Activated naive CD8-positive, alpha-beta T cell treated with anti-CD3 and anti-CD28 coated beads, Interleukin-2, amount 10 ng/mL, durations not matched to agents 7 days and 5 days (primary cell): ENCODE data around the gene C8G. TPM values are rescaled to one million over a fixed set of nuclear protein-coding genes. Genes with fewer than 3 reads are reported as not detected.

Experiments
- ATAC-seq: fragments of 150-1000 bp; cut with Tn5 transposase; one replicate; pipeline ENCODE4 v1.10.0; 2021; ENCODE audit warnings: low read depth, moderate library complexity
- POLR2A ChIA-PET: fragments of 350-600 bp; sonication (Branson Sonifier 250); formaldehyde crosslinking; loops from one replicate; lab custom pipeline; 2021; ENCODE audit warnings: antibody characterized with exemption; lab: Charles Lee
- DNase-seq: peaks from one replicate; pipeline ENCODE4 v3.0.0; 2021
- H3K27ac Mint-ChIP-seq: one replicate; pipeline ENCODE4 v1.8.0; 2022; ENCODE audit warnings: mild to moderate bottlenecking, mixed read lengths
- H3K27me3 Mint-ChIP-seq: one replicate; pipeline ENCODE4 v1.8.0; 2022; ENCODE audit warnings: mild to moderate bottlenecking, moderate library complexity, mixed read lengths
- H3K36me3 Mint-ChIP-seq: one replicate; pipeline ENCODE4 v1.8.0; 2021; ENCODE audit warnings: mild to moderate bottlenecking, mixed read lengths
- H3K4me1 Mint-ChIP-seq: one replicate; pipeline ENCODE4 v1.8.0; 2021; ENCODE audit warnings: mixed read lengths
- H3K4me3 Mint-ChIP-seq: one replicate; pipeline ENCODE4 v1.8.0; 2022; ENCODE audit warnings: mild to moderate bottlenecking, moderate library complexity, mixed read lengths
- H3K9me3 Mint-ChIP-seq: one replicate; pipeline ENCODE4 v1.8.0; 2021; ENCODE audit warnings: mixed read lengths
- total RNA-seq, 2 experiments: library from RNA; stranded (reverse); gene quantifications; one replicate each; pipeline ENCODE4 v1.2.3, GENCODE V29; 2021

Gene C8G
- total RNA-seq, 2 experiments from 2014 or later, result 1.5 to 3.6 TPM

DNA sequence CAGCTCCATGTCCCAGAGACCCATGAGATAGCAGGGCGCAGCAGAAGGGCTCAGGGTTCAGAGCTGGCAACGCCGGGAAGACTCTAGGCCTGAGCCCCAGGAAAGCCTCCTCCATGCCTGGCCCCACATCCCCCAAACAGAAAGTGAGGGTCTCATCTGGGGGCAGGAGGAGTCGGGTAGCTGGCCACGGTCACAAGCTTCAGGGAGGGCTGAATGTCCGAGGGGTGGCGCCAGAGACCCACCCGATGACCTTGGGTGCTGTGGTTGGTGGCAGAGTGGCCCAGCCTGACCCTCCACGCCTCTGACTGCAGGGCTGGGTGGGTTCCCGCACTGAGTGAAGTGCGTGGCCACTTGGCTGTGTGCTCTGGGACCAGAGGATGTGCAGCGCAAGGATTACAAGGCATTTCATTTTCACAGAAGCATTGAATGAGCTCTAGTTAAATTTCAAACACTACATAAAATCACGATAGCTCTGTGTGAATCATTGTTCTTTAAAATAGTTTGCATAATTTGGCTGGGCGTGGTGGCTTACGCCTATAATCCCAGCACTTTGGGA, 3.0 kb downstream of the C8G start:
- peak overlapping the region; percentile 51 for H3K27ac Mint-ChIP-seq
- H3K4me3 Mint-ChIP-seq, result peak overlapping the region; percentile 8
- DNase-seq, result no peak
- H3K4me1 Mint-ChIP-seq, result peaks cover 4% of the 10 kb centered on the region
- ATAC-seq, result no peak
- POLR2A ChIA-PET, result interaction anchor here (0.6 to 1.5 kb wide), 12 partner anchors 27 to 181 kb away, joined by 3 to 15 read pairs (median 4); partner anchors contain the start of genes CLIC3, FUT7, MAN1B1 and TRAF2
- no peaks in the 10 kb centered on the region for H3K9me3 Mint-ChIP-seq
- no peaks in the 10 kb centered on the region for H3K36me3 Mint-ChIP-seq
- no peaks in the 10 kb centered on the region for H3K27me3 Mint-ChIP-seq

DNA sequence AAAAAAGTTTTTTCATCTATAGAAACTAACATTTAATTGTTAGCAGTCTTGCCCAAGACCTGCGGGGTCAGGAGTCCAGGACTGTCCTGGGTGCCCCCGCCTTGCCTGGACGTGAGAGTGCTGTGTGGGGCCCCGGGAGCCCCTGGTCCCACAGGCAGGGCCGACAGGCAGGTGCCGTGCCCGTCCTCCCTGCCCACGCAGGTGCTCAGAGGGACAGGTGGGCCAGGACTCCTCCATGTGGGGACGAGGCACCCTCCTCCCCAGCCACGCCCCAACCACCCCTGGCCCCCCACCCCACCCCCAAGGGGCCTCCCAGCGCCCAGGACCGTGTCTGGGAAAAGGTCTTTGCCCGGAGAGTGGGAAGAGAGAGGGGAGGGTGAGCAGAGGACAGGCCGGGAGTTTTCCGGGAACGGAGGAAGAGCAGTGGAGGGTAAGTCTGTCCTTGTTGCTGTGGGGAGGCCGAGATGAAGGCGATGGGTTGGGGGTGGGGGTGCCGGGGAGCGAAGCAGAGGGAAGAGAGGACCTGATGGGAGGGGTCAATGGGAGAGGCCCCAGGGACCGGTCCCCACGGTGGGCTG, 4.3 kb downstream of the C8G start:
- Mint-ChIP-seq H3K4me3 (peak overlapping the region; percentile 89), H3K9me3 (no peaks in the 10 kb centered on the region), H3K27me3 (no peaks in the 10 kb centered on the region), H3K4me1 (peaks cover 4% of the 10 kb centered on the region), H3K36me3 (no peaks in the 10 kb centered on the region), H3K27ac (peak overlapping the region; percentile 81)
- POLR2A ChIA-PET, result interaction anchor here (0.6 to 2.4 kb wide), 5 partner anchors 11 to 78 kb away, joined by 3 to 10 read pairs (median 5); partner anchors contain the start of gene PAXX
- ATAC-seq (no peak), DNase-seq (no peak)

GRCh38 chr9:136949817-136950655, 5.0 kb downstream of the C8G start:
- ATAC-seq (peak; percentile 96), DNase-seq (peak; percentile 96)
- no peaks in the 10 kb centered on the region for H3K9me3 Mint-ChIP-seq
- H3K4me1 Mint-ChIP-seq, result peaks cover 1% of the 10 kb centered on the region
- peak overlapping the region; percentile 89 for H3K4me3 Mint-ChIP-seq
- no peaks in the 10 kb centered on the region for H3K36me3 Mint-ChIP-seq
- peak overlapping the region; percentile 90 for H3K27ac Mint-ChIP-seq
- H3K27me3 Mint-ChIP-seq, result no peaks in the 10 kb centered on the region
- POLR2A ChIA-PET, result interaction anchor here (0.6 to 2.4 kb wide), 5 partner anchors 10 to 77 kb away, joined by 3 to 10 read pairs (median 5); partner anchors contain the start of gene PAXX

DNA sequence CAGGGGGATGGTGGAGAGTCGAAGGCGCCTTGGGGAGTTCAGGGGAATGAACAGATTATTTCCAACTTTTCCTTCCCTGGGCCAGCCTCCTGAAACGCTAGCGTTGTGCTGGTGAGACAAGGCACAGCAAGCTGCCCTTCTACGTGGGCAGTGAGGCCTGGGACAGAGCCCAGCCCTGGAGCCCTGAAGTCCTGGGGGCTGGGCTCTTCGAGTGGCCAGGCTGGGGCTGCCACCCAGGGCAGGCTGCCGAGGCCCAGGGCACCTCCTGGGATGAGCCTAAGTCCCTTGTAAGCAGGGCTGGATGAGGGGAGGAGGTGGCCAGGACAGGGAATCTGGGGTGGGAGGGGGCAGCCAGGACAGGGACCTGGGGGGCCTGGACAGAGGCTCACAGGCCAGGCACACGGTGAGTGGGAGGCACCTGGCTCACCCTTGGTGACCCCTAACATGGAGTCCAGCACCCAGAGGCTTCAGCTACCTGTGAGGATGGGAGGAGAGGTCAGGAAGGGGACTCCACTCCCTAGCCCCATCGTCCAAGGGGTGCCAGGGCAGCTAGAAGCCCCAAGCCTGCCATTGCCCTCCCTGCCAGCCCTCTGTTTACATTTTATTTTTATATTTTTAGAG, 5.7 kb downstream of the C8G start:
- Mint-ChIP-seq H3K4me3 (peak overlapping the region; percentile 85), H3K9me3 (no peaks in the 10 kb centered on the region), H3K27me3 (no peaks in the 10 kb centered on the region), H3K4me1 (peaks cover 1% of the 10 kb centered on the region), H3K27ac (peak overlapping the region; percentile 90), H3K36me3 (no peaks in the 10 kb centered on the region)
- ATAC-seq, result no peak
- POLR2A ChIA-PET, result interaction anchor here (1.9 to 2.4 kb wide), 3 partner anchors 9 to 42 kb away, joined by 5 to 10 read pairs (median 8); partner anchors contain the start of gene PAXX
- no peak for DNase-seq

DNA sequence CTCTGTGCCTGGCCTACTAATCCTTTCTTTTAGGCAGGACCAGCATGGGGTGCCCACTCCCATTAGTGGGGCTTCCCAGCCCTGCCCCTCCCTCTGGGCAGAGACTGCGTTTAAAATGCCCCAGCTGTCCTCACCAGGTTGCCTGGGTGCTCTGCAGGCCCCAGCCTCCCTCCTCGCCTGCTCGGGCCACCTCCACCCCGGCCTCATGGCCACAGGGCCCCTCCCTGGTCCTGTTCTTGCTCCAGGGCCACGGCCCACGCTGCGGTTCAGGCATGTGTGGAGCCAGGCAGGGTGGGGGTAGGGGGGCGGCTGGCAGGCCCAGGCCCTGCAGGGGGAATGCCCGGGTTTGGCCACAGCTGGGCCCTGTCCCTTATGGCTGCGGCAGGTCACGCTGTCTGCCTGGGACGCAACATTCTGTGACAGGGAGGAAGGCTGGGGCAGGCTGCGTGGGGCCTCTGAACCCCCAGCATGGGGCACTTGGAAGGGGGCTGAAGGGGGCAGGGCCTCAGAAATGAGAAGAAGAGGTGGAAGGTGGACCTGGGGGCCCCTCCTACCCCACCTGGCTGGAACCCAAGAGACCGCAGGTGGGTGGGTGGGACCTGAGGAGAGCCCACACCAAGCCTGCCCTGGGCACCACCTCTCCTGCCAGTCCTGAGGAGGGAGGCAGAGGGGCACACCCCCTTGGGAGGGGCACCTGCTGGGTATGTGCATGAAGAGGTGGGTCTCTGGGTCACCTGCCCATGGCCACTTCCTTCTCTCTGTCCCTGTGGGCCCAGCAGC, 6.7 kb downstream of the C8G start, which contains the start of gene LCN12:
TSS of gene LCN12 (plus strand) at position 733 of the 780 bp plus-strand sequence. CDS start 55 bp downstream, outside the sequence.
- Mint-ChIP-seq H3K9me3 (peaks cover 4% of the 10 kb centered on the region), H3K36me3 (peaks cover 2% of the 10 kb centered on the region), H3K4me3 (no peak within 1 kb of the TSS), H3K27me3 (no peaks in the 10 kb centered on the region), H3K27ac (no peak within 1 kb of the TSS), H3K4me1 (peaks cover 1% of the 10 kb centered on the region)
- ATAC-seq, result no peak
- DNase-seq, result no peak
- POLR2A ChIA-PET, result interaction anchor here (1.2 to 2.4 kb wide), 2 partner anchors 19 to 41 kb away, joined by 3 to 10 read pairs; partner anchors contain the start of gene PAXX

DNA sequence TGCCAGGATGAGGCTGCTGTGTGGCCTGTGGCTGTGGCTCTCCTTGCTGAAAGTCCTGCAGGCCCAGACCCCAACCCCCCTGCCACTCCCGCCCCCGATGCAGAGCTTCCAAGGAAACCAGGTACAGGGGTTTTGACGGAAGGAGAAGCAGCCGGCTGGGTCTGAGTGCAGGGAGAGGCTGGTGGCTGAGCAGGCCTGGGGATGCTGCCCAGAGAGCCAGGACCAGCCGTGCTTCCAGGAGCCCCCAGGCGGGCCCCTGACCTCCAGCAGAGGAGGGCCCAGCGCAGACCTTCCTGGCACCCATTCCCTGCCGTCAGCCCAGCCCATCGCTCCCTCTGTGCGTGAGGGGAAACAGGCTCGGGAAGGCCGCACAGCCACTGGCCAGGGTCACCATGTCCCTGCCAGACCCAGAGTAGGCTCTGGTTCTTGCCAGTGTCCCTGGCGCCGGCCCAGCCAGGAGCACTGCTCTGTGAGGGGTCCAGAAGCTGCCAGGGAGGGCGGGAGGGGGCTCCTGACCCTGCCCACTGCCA, 7.3 kb downstream of the C8G start:
- POLR2A ChIA-PET, result interaction anchor here (1.2 kb wide), 1 partner anchor 19 kb away, joined by 3 read pairs; no protein-coding TSS in a partner anchor
- peaks cover 1% of the 10 kb centered on the region for H3K4me1 Mint-ChIP-seq
- no peak for DNase-seq
- peaks cover 3% of the 10 kb centered on the region for H3K36me3 Mint-ChIP-seq
- H3K27me3 Mint-ChIP-seq, result no peaks in the 10 kb centered on the region
- H3K9me3 Mint-ChIP-seq, result peaks cover 5% of the 10 kb centered on the region
- ATAC-seq, result no peak
- H3K4me3 Mint-ChIP-seq, result no peak overlapping the region
- H3K27ac Mint-ChIP-seq, result no peak overlapping the region

DNA sequence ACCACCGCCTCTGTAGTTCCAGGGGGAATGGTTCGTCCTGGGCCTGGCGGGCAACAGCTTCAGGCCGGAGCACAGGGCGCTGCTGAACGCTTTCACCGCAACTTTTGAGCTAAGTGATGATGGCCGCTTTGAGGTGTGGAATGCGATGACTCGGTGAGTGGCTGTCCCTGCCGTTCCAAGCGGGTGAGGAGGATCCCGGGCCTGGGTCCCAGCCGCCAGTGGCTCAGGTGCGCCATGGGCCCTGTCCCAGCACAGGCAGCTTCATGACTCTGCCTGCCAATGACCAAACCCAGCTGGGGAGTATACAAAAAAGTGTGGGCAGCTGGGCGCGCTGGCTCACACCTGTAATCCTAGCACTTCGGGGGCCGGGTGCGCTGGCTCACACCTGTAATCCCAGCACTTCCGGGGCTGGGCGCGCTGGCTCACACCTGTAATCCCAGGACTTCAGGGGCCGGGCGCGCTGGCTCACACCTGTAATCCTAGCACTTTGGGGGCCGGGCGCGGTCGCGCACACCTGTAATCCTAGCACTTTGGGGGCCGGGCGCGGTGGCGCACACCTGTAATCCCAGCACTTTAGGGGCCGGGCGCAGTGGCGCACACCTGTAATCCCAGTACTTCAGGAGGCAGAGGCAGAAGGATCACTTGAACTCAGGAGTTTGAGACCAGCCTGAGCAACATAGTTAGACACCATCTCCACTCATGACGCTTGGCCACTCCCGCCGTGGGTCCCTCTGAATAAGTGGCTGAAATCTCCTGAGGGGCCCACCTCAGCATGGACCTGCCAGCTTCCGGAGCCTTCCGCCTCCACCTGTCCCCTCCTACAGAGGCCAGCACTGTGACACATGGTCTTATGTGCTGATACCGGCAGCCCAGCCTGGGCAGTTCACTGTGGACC, 8.1 kb downstream of the C8G start:
- DNase-seq (no peak), ATAC-seq (no peak)
- no peak overlapping the region for H3K27ac Mint-ChIP-seq
- POLR2A ChIA-PET, result interaction anchor here (1.2 kb wide), 1 partner anchor 18 kb away, joined by 3 read pairs; no protein-coding TSS in a partner anchor
- peaks cover under 1% of the 10 kb centered on the region for H3K4me1 Mint-ChIP-seq
- H3K4me3 Mint-ChIP-seq, result no peak overlapping the region
- H3K36me3 Mint-ChIP-seq, result peaks cover 3% of the 10 kb centered on the region
- no peaks in the 10 kb centered on the region for H3K27me3 Mint-ChIP-seq
- peaks cover 7% of the 10 kb centered on the region for H3K9me3 Mint-ChIP-seq

DNA sequence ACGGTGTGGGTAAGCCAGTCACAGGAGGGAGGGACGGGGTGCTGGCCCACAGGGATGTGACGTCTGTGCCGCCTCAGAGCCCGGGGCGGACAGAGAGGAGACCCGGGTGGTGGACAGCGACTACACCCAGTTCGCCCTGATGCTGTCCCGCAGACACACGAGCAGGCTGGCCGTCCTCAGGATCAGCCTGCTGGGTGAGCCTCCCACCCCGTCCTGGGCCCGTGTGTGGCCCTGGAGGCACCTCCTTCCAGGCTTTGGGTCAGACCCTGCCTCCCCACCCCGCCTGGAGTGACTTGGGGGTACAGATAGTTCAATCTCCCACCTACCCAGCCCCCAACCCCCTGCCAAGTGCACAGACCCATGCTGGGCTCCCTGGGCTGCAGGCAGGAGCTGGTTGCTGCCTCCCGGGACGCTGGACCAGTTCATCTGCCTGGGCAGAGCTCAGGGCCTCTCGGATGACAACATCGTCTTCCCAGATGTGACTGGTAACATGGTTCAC, 8.8 kb downstream of the C8G start:
- H3K36me3 Mint-ChIP-seq, result peaks cover 3% of the 10 kb centered on the region
- H3K4me1 Mint-ChIP-seq, result no peaks in the 10 kb centered on the region
- peaks cover 7% of the 10 kb centered on the region for H3K9me3 Mint-ChIP-seq
- ATAC-seq (no peak), DNase-seq (no peak)
- H3K27ac Mint-ChIP-seq, result no peak overlapping the region
- H3K4me3 Mint-ChIP-seq, result no peak overlapping the region
- POLR2A ChIA-PET, result no interaction called here
- H3K27me3 Mint-ChIP-seq, result no peaks in the 10 kb centered on the region

- no peak overlapping the region for H3K4me3 Mint-ChIP-seq
- ATAC-seq, result no peak
- POLR2A ChIA-PET, result no interaction called here
- no peaks in the 10 kb centered on the region for H3K4me1 Mint-ChIP-seq
- no peak overlapping the region for H3K27ac Mint-ChIP-seq
- peaks cover 7% of the 10 kb centered on the region for H3K9me3 Mint-ChIP-seq
- DNase-seq, result no peak
- peaks cover 3% of the 10 kb centered on the region for H3K36me3 Mint-ChIP-seq
- no peaks in the 10 kb centered on the region for H3K27me3 Mint-ChIP-seq
These were observed 9.4 kb downstream of the C8G start for GRCh38 chr9:136954270-136955083.

GRCh38 chr9:136955202-136955942, 10.3 kb downstream of the C8G start:
- Mint-ChIP-seq H3K36me3 (peaks cover 3% of the 10 kb centered on the region), H3K4me3 (no peak overlapping the region), H3K9me3 (peaks cover 7% of the 10 kb centered on the region), H3K4me1 (peaks cover 3% of the 10 kb centered on the region), H3K27me3 (no peaks in the 10 kb centered on the region), H3K27ac (no peak overlapping the region)
- POLR2A ChIA-PET, result no interaction called here
- ATAC-seq (no peak), DNase-seq (no peak)
